K562 (cell line): ENCODE data around the gene FBXO9.

ENCODE experiments used
- NCOA2 ChIP-seq, 2 experiments: fragments of 450-650 bp; IDR thresholded peaks; 2 replicates each; pipeline ENCODE4 v1.6.1; 2018; ENCODE audit warnings: mild to moderate bottlenecking in 2 of 2, moderate library complexity in 1 of 2; ENCODE audit not compliant: partially characterized antibody in 2 of 2
- POLR2A ChIP-seq: fragments of 450-650 bp; conservative IDR thresholded peaks from 2 replicates; pipeline ENCODE4 v1.6.1; 2016

GRCh38 chr6:53125276-53125675 is 60.1 kb downstream of the FBXO9 start:
- TF ChIP-seq POLR2A (no peak), NCOA2 (IDR thresholded peaks at IDR 0.05; ENCODE audit: partially characterized antibody in 2 of 2) (no peak)
